ENCODE data around the gene PSME1.

DNA sequence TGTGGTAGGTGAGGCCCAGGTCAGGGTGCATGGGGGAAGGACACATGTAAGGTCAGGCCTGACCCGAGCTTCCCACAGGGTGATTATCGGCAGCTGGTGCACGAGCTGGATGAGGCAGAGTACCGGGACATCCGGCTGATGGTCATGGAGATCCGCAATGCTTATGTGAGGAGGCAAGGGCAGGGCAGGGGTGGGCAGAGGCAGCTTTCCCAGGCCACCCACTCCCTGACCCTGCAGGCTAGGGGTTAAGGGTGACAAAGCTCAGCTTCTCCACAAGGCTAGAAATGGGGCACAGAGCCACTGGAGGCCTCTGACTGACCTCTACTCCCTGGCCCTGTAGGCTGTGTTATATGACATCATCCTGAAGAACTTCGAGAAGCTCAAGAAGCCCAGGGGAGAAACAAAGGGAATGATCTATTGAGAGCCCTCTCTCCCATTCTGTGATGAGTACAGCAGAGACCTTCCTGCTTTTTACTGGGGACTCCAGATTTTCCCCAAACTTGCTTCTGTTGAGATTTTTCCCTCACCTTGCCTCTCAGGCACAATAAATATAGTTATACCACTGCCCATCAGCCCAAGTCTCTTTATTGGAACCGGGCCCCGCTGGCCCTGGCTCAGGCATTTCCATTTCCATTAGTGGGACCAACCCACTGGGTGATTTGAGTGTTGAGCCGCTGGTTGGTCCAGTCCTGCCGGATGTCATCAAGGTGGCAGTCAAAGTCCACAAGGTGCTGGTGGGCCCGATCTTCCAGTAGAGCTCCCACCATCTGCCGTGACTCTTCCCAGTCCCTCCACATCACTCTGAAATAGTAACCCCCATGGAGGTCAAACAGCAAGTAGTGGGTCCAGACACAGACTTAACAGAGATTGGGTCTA is 2.6 kb downstream of the PSME1 start:
- TF ChIP-seq, protein P1, sequence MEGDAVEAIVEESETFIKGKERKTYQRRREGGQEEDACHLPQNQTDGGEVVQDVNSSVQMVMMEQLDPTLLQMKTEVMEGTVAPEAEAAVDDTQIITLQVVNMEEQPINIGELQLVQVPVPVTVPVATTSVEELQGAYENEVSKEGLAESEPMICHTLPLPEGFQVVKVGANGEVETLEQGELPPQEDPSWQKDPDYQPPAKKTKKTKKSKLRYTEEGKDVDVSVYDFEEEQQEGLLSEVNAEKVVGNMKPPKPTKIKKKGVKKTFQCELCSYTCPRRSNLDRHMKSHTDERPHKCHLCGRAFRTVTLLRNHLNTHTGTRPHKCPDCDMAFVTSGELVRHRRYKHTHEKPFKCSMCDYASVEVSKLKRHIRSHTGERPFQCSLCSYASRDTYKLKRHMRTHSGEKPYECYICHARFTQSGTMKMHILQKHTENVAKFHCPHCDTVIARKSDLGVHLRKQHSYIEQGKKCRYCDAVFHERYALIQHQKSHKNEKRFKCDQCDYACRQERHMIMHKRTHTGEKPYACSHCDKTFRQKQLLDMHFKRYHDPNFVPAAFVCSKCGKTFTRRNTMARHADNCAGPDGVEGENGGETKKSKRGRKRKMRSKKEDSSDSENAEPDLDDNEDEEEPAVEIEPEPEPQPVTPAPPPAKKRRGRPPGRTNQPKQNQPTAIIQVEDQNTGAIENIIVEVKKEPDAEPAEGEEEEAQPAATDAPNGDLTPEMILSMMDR (IDR thresholded peaks at IDR 0.05): no peak
- TF ChIP-seq POLR2A (IDR thresholded peaks at IDR 0.05): no peak
